H9 (cell line): ENCODE data around the gene CHST8. TPM values are rescaled to one million over a fixed set of nuclear protein-coding genes. Genes with fewer than 3 reads are reported as not detected.

Source experiments
- DNase-seq: peaks from one replicate; pipeline ENCODE4 v3.0.0-alpha.2; 2017
- H2AFZ ChIP-seq: one replicate; pipeline ENCODE4 v1.6.1; 2013; ENCODE audit warnings: mild to moderate bottlenecking, low read length, control low read depth, moderate library complexity
- H2AK5ac ChIP-seq: 2 replicates; pipeline ENCODE4 v1.6.1; 2013; ENCODE audit warnings: low read length, control low read depth, mixed read lengths; ENCODE audit not compliant: insufficient read length
- H2BK120ac ChIP-seq: one replicate; pipeline ENCODE4 v1.6.1; 2013; ENCODE audit warnings: low read depth, mild to moderate bottlenecking, low read length, control low read depth, inconsistent platforms; ENCODE audit not compliant: poor library complexity, severe bottlenecking
- H2BK12ac ChIP-seq: 2 replicates; pipeline ENCODE4 v1.6.1; 2013; ENCODE audit warnings: low read length, control low read depth, mixed read lengths, low read depth; ENCODE audit not compliant: insufficient read length
- H2BK15ac ChIP-seq: 2 replicates; pipeline ENCODE4 v1.6.1; 2013; ENCODE audit warnings: low read depth, low read length, control low read depth
- H2BK20ac ChIP-seq: one replicate; pipeline ENCODE4 v1.6.1; 2013; ENCODE audit warnings: low read depth, mild to moderate bottlenecking, low read length, control low read depth, inconsistent platforms; ENCODE audit not compliant: poor library complexity, severe bottlenecking
- H2BK5ac ChIP-seq: 2 replicates; pipeline ENCODE4 v1.6.1; 2013; ENCODE audit warnings: low read length, control low read depth, mixed read lengths; ENCODE audit not compliant: insufficient read length
- H3K14ac ChIP-seq: 2 replicates; pipeline ENCODE4 v1.6.1; 2013; ENCODE audit warnings: low read length, control low read depth; ENCODE audit not compliant: insufficient read depth
- H3K18ac ChIP-seq: 2 replicates; pipeline ENCODE4 v1.6.1; 2013; ENCODE audit warnings: low read depth, mild to moderate bottlenecking, mixed read lengths, low read length, control low read depth; ENCODE audit not compliant: insufficient read length
- H3K23ac ChIP-seq: 2 replicates; pipeline ENCODE4 v1.6.1; 2013; ENCODE audit warnings: low read length, control low read depth, mixed read lengths, low read depth; ENCODE audit not compliant: insufficient read length
- H3K23me2 ChIP-seq: 2 replicates; pipeline ENCODE4 v1.6.1; 2013; ENCODE audit warnings: low read depth, mild to moderate bottlenecking, mixed read lengths, low read length, control low read depth; ENCODE audit not compliant: insufficient read length, poor library complexity, severe bottlenecking
- H3K27ac ChIP-seq: 2 replicates; pipeline ENCODE4 v1.5.1; 2013; ENCODE audit warnings: low read length, control low read depth, mixed read lengths, low read depth; ENCODE audit not compliant: insufficient read length
- H3K27me3 ChIP-seq: 2 replicates; pipeline ENCODE4 v1.6.1; 2013; ENCODE audit warnings: low read length, control low read depth, inconsistent platforms; ENCODE audit not compliant: insufficient read depth
- H3K4ac ChIP-seq: 2 replicates; pipeline ENCODE4 v1.6.1; 2013; ENCODE audit warnings: low read depth, mild to moderate bottlenecking, control low read depth, inconsistent platforms, low read length, moderate library complexity
- H3K4me1 ChIP-seq: 2 replicates; pipeline ENCODE4 v1.6.1; 2013; ENCODE audit warnings: low read length, control low read depth, inconsistent platforms; ENCODE audit not compliant: insufficient read depth
- H3K4me2 ChIP-seq: 2 replicates; pipeline ENCODE4 v1.6.1; 2013; ENCODE audit warnings: low read length, control low read depth, mixed read lengths; ENCODE audit not compliant: insufficient read length, insufficient read depth
- H3K56ac ChIP-seq: 2 replicates; pipeline ENCODE4 v1.6.1; 2013; ENCODE audit warnings: low read depth, mild to moderate bottlenecking, mixed read lengths, low read length, control low read depth; ENCODE audit not compliant: insufficient read length
- H3K79me1 ChIP-seq: 2 replicates; pipeline ENCODE4 v1.6.1; 2013; ENCODE audit warnings: low read depth, mild to moderate bottlenecking, moderate library complexity, low read length, control low read depth, inconsistent platforms; ENCODE audit not compliant: insufficient read depth, poor library complexity, severe bottlenecking
- H3K79me2 ChIP-seq: 2 replicates; pipeline ENCODE4 v1.6.1; 2013; ENCODE audit warnings: low read length, control low read depth, inconsistent platforms; ENCODE audit not compliant: insufficient read depth
- H3K9ac ChIP-seq: 2 replicates; pipeline ENCODE4 v1.6.1; 2013; ENCODE audit warnings: low read length, control low read depth, mixed read lengths; ENCODE audit not compliant: insufficient read length; ENCODE audit errors: extremely low read depth
- H3K9me3 ChIP-seq: one replicate; pipeline ENCODE4 v1.6.1; 2013; ENCODE audit warnings: low read depth, low read length, inconsistent platforms; ENCODE audit not compliant: control insufficient read depth
- H3T11ph ChIP-seq: one replicate; pipeline ENCODE4 v1.6.1; 2013; ENCODE audit warnings: mild to moderate bottlenecking, low read length, control low read depth, inconsistent platforms
- H4K20me1 ChIP-seq: one replicate; pipeline ENCODE4 v1.6.1; 2013; ENCODE audit not compliant: control insufficient read depth, insufficient read length, insufficient read depth
- H4K5ac ChIP-seq: 2 replicates; pipeline ENCODE4 v1.6.1; 2013; ENCODE audit warnings: low read depth, mild to moderate bottlenecking, mixed read lengths, low read length, control low read depth; ENCODE audit not compliant: insufficient read length
- H4K8ac ChIP-seq: replicated peaks from 2 replicates; pipeline ENCODE4 v1.6.1; 2013; ENCODE audit warnings: low read length, control low read depth, mixed read lengths, low read depth; ENCODE audit not compliant: insufficient read length
- H4K91ac ChIP-seq: 2 replicates; pipeline ENCODE4 v1.6.1; 2013; ENCODE audit warnings: low read depth, mild to moderate bottlenecking, moderate library complexity, mixed read lengths, low read length, control low read depth; ENCODE audit not compliant: insufficient read length
- H3K27ac Mint-ChIP-seq, 3 experiments: 2 replicates in 2 of 3; 3 replicates in 1 of 3; pipeline ENCODE4 v1.8.0; 2020 to 2021; ENCODE audit warnings: mixed read lengths in 3 of 3, mild to moderate bottlenecking in 1 of 3, moderate library complexity in 1 of 3
- H3K27me3 Mint-ChIP-seq: 2 replicates; pipeline ENCODE4 v1.8.0; 2021; ENCODE audit warnings: low read depth, mild to moderate bottlenecking, moderate library complexity, mixed read lengths
- H3K36me3 Mint-ChIP-seq, 3 experiments: 2 replicates in 2 of 3; 3 replicates in 1 of 3; pipeline ENCODE4 v1.8.0; 2020 to 2021; ENCODE audit warnings: low read depth in 3 of 3, mixed read lengths in 3 of 3; ENCODE audit not compliant: insufficient read depth in 1 of 3
- H3K4me1 Mint-ChIP-seq, 2 experiments: 2 replicates each; pipeline ENCODE4 v1.8.0; 2020; ENCODE audit warnings: mixed read lengths in 2 of 2
- H3K4me3 Mint-ChIP-seq, 2 experiments: 2 replicates in 1 of 2; 3 replicates in 1 of 2; pipeline ENCODE4 v1.8.0; 2020 to 2021; ENCODE audit warnings: mild to moderate bottlenecking in 2 of 2, mixed read lengths in 2 of 2, moderate library complexity in 1 of 2
- H3K9me3 Mint-ChIP-seq, 2 experiments: 2 replicates in 1 of 2; 3 replicates in 1 of 2; pipeline ENCODE4 v1.8.0; 2020; ENCODE audit warnings: mild to moderate bottlenecking in 2 of 2, mixed read lengths in 2 of 2, moderate library complexity in 1 of 2
- CTCF ChIP-seq: fragments of 200-600 bp; sonication (generic); conservative IDR thresholded peaks from 3 replicates; pipeline ENCODE4 v1.8.0; 2021; ENCODE audit warnings: antibody characterized with exemption, mild to moderate bottlenecking
- WGBS: extraction: QIAGEN DNeasy Blood & Tissue Kit; methylation state at CpG from one replicate; pipeline ENCODE4 v1.1.7; 2013; ENCODE audit warnings: missing lambda C conversion rate, low lambda C conversion rate, mixed read lengths; ENCODE audit not compliant: insufficient read length; ENCODE audit errors: extremely low coverage; 5-methylcytosine and 5-hydroxymethylcytosine counted together
- total RNA-seq: library from RNA; stranded (reverse); gene quantifications from 2 replicates; pipeline ENCODE4 v1.2.1, GENCODE V29; 2021

The CHST8 gene
- total RNA-seq, 1 experiment from 2014 or later, result 5.1 TPM

- H3K9me3 ChIP-seq, result no peaks in the 10 kb centered on the region
- TF ChIP-seq CTCF, result no peak
- no peak overlapping the region for H2BK12ac ChIP-seq
- WGBS, result no CpG with 5 or more reads among the region's 12 CpGs
- no peak overlapping the region for H3K27ac ChIP-seq
- peaks cover 0 to 7% (median 0%) of the 10 kb centered on the region in 3 experiments; a peak in 1 of 7 replicates for H3K36me3 Mint-ChIP-seq
- no peak overlapping the region for H2AFZ ChIP-seq
- H2AK5ac ChIP-seq, result no peak overlapping the region
- no peak overlapping the region for H2BK5ac ChIP-seq
- H3K4me2 ChIP-seq, result no peak overlapping the region
- H3K4me1 ChIP-seq, result no peaks in the 10 kb centered on the region
- H3K4me1 Mint-ChIP-seq, result peaks cover 0 to 6% of the 10 kb centered on the region in 2 experiments; a peak in 1 of 4 replicates
- H4K5ac ChIP-seq, result no peak overlapping the region
- H3K9ac ChIP-seq, result no peak overlapping the region
- H3K4ac ChIP-seq, result no peak overlapping the region
- no peak overlapping the region for H2BK15ac ChIP-seq
- H3K23me2 ChIP-seq, result no peaks in the 10 kb centered on the region
- no peak overlapping the region for H3K18ac ChIP-seq
- no peak overlapping the region for H2BK20ac ChIP-seq
- H3K27ac Mint-ChIP-seq, result peak overlapping the region in 2 of 3 experiments; percentile 77 to 89; a peak in 3 of 7 replicates
- H4K8ac ChIP-seq, result no peak overlapping the region
- H3K14ac ChIP-seq, result no peak overlapping the region
- peaks cover 0 to 4% of the 10 kb centered on the region in 2 experiments; a peak in 2 of 5 replicates for H3K9me3 Mint-ChIP-seq
- peaks cover 2% of the 10 kb centered on the region; the same call in 1 of the 2 replicates for H3K27me3 Mint-ChIP-seq
- H3K79me2 ChIP-seq, result no peaks in the 10 kb centered on the region
- no peak for DNase-seq
- H3K27me3 ChIP-seq, result no peaks in the 10 kb centered on the region
- no peaks in the 10 kb centered on the region for H3K79me1 ChIP-seq
- H3K56ac ChIP-seq, result no peak overlapping the region
- peaks cover 2% of the 10 kb centered on the region for H4K20me1 ChIP-seq
- H3K4me3 Mint-ChIP-seq, result no peak overlapping the region
- no peak overlapping the region for H3K23ac ChIP-seq
- H3T11ph ChIP-seq, result no peak overlapping the region
- H2BK120ac ChIP-seq, result no peak overlapping the region
- H4K91ac ChIP-seq, result no peak overlapping the region
These were observed 105.0 kb downstream of the CHST8 start for GRCh38 chr19:33726756-33727155.
